IPS DF 4.7 (cell line): ENCODE results near the gene GP2.

Experiments used
- DNase-seq: peaks from one replicate; pipeline ENCODE4 v3.0.0-alpha.2; 2013; ENCODE audit warnings: low spot score; ENCODE audit errors: extremely low read depth

GP2 gene

DNA sequence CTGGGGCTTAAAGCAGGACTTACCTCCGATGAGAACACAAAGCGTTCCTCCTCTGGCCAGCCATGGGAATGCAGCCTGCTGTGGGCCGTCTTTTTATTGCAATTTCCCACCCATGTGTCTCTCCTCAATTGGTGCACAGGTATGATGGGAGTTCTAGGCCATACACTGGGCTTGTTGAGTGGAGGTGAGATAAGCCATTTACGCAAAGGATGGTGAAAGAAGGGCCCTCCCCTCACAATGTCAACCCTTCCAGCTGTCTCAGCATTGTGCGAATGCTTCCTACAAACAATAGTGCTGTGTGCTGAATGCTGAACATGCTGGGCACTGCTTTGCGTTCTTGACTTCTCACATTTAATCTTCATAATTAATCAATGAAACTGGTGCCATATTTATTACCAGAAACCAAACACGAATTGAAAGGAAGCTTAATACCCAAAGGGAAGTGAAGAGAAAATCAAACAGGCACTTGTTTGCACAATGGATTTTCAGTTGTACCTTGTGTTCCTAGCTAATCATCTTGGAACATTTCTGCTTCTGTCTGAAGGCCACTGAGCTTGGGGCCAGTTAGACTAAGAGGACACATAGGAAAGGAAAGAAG, at the start of gene GP2:
Gene GP2, minus strand, starts transcription at position 70 of the 598 bp plus-strand sequence. CDS start 1,082 bp downstream, outside the sequence.
- DNase-seq: no peak

DNA sequence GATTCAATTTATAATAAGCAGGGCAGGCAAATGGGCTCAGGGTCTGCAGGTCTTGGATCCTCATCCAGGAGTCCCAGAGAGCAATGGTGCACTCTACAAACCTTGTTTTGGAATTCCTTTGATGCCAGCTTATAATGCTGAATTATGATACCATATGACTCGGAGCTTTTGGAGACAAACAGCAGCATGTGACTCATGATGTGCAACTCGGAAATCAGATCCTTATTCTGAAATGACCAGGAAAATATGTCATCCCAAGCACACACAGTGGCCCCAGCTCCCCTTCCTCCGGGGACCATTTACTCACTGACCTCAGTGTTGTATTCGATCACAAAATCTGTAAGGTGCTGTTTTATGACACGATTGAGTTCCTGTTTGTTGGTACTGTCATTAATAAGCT, 45.4 kb upstream of the GP2 start:
- no peak for DNase-seq

- no peak for DNase-seq
These were observed 42.2 kb upstream of the GP2 start for GRCh38 chr16:20369452-20370054.

DNA sequence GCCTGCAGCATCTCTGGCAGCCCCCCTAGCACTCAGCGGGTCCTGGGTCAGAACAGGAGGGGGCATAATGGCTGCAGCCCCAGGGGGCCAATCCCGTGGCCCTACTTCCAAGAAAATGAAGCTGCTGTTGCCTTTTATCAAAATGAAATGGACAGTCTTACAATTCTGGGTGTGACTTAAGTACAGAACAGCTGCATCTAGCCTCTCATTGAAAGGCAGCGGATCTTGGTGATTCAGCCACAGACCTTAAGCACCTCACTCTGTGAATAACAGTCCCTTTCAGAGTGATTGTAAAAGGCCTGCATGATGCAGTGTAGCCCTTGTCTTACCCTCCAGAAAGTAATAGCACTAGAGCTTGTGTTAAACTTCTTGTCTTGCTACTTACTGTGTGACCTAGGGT, 36.7 kb upstream of the GP2 start:
- DNase-seq: no peak

DNA sequence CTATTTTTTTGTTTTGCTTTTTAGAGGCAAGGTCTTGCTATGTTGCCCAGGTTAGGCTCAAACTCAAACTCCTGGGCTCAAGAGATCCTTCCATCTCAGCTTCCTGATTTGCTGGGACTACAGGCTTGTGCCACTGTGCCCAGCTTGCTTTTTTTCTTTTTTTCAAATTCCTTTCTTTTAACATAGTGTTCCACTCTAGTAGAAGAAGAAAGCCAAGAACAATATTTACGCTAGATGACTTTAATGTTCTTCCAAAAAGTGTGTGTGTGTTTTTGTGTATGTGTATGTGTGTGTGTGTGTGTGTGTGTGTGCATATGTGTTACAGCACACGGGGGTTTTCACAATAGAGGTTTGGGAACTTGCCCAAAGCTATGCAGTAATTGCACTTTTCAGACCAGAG, 35.9 kb upstream of the GP2 start:
- no peak for DNase-seq

GRCh38 chr16:20359997-20360396, 32.7 kb upstream of the GP2 start:
- DNase-seq: no peak

GRCh38 chr16:20355114-20355782, 27.9 kb upstream of the GP2 start:
- no peak for DNase-seq

DNA sequence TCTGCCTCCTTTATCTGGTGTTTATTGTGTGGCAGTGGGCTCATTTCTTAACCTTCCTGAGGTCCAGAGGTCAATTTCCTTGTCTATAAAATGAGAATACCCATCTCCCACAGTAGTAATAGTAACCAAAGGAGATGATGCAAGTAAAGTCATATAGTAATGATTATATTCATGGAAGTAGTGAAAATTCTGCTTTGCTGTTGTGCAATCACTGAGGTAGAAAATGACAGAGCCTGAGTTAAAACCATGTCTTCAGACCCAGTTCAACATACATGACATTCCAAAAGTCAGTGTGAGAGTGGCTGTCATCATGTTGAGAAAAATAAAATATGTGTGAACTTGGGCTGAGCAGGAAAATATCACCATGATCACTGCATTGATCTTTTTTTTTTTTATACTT, 26.1 kb upstream of the GP2 start:
- no peak for DNase-seq

- no peak for DNase-seq
These were observed 25.3 kb upstream of the GP2 start, which contains the start of gene UMOD for GRCh38 chr16:20352615-20353014. Gene UMOD (minus strand): TSS chr16:20352715. CDS start chr16:20350737, 1,978 bp downstream.

- DNase-seq: no peak
These were observed 22.3 kb upstream of the GP2 start for GRCh38 chr16:20349615-20350014.

DNA sequence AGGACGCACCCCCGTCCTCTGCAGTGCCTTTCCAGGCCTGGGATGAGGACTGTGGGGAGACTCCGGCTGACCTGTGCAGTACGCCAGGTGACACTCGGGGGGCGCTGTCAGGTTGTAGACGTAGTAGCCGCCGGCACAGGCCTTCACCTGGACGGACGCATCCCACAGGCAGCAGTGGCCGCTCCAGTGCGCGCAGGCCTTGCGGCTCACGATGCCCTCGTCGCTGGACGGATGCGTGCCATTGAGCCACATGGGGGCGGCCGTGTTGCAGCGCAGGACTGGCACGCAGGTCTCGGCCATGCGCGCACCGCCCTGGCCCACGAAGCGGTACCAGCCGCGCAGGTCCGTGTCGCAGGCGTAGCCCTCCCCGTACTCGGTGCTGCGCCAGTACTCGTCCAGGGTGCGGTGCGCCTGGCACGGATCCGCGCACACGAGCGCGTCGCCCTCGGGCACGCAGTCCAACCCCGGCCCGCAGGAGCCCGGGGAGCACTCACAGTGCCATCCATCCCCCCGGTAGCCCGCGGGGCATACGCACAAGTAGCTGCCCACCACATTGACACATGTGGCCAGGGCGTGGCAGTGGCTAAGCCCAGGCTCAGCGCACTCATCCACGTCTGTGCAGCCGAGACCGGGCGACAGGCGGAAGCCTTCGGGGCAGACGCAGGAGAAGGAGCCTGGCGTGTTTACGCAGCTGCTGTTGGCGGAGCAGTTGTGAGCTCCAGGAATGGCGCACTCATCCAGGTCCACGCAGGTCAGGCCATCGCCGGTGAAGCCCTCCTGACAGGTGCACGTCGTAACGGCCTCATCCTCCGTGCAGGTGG, 21.3 kb upstream of the GP2 start:
- DNase-seq: no peak

GRCh38 chr16:20347666-20348364, 20.5 kb upstream of the GP2 start:
- no peak for DNase-seq

DNA sequence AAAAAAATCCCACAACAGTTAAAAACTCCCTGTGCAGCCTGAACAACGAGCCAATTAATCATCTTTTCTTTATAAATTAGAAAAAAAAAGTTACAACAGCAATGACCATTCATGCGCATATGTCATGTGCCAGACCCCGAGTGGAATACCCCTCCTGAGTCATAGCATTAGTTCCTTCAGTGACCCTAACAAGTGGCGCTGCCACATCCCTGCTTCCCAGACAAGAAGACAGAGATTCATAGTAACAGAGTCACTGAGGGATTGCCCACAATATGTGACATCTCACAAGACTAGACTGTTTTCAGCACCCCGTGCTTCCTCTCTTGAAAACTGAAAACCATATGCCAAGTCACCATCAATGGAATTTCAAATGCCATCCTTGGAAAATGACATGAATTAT, 17.3 kb upstream of the GP2 start:
- no peak for DNase-seq

- no peak for DNase-seq
These were observed 12.4 kb upstream of the GP2 start for GRCh38 chr16:20339744-20340143.

DNA sequence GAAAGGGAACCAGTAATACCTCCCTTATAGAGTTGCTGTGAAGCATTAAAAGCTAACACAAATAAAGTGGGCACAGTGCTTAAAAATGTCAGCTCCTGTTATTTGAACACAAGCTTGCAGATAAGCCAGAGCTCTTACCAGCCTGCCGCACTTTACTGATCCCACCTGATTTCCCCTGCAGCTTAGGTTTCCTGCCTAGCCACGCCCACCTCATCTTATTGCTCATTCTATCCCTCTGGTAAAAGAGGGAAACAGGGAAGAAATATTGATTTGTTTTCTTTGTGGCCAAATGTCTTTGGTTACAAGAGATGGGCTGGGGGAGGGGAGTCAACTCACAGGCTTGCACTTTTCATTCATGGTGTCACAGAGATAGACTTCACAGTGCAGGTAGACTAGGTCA, 9.6 kb upstream of the GP2 start:
- no peak for DNase-seq

GRCh38 chr16:20334396-20334795, 7.1 kb upstream of the GP2 start:
- no peak for DNase-seq

GRCh38 chr16:20333120-20333519, 5.8 kb upstream of the GP2 start:
- DNase-seq: no peak

DNA sequence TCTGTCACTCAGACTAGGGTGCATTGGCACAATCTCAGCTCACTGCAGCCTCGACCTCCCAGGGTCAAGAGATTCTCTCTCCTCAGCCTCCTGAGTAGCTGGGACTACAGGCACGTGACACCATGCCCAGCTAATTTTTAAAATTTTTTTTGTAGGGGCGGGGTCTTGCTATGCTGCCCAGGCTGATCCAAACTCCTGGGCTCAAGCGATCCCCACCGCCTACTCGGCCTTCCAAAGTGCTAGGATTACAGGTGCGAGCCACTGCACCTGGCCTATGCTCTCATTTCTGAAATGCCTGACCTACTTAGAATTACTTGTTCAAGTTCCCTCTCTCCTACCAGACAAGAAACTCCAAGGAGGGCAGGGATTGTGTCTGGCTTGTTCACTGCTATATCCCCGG, 5.1 kb upstream of the GP2 start:
- DNase-seq: no peak

DNA sequence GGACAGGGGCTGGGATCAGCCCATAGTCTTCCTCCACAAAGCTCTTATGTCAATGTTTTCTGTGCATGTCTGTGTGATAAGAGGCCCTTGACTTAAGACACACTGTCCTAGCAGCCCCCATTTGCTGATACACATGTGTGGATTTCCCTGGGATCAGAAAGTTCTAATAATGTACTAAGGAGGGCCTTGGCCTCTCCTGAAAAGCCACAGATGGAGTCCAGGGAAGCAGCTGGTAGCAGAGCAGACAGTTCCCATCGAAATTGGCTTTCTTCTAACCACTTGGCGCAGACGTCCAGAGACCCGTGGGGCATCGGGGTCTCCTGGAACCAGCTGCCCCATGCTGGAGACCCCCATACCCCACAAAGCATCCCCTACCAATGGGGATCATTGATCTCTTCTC, 4.3 kb upstream of the GP2 start:
- DNase-seq: no peak

GRCh38 chr16:20329392-20330138, 2.3 kb upstream of the GP2 start:
- no peak for DNase-seq

DNA sequence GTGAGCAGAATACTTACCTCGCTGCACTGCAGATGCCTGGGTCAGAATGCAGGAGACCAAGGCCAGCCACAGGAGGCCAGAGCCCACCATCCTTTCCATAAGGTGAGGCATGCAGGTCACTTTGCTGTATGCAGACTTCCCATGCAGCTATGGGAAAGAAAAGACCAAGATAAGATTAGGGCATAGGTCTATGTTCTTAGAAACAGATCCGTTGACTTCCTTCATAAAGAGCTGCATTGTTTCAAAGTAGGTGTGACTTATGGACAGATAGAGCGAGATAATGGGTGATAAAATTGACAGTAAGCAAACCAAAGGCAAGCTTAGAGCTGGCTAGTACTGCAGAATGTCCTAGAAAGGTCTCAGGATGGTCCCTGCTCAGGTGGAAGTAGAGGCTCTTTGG, 992 bp downstream of the GP2 start:
- no peak for DNase-seq
